Measurements from ENCODE around the gene KCNB1. TPM values are rescaled to one million over a fixed set of nuclear protein-coding genes. Genes with fewer than 3 reads are reported as not detected.

Gene KCNB1
- total RNA-seq, 2 experiments from 2014 or later, result 0.05 TPM; not detected in 1

- Mint-ChIP-seq H3K4me1 (no peaks in the 10 kb centered on the region), H3K4me3 (no peak overlapping the region), H3K27me3 (peaks cover 16% of the 10 kb centered on the region), H3K36me3 (no peaks in the 10 kb centered on the region), H3K27ac (no peak overlapping the region), H3K9me3 (ENCODE audit: low read depth) (no peaks in the 10 kb centered on the region)
- DNase-seq (no peak), ATAC-seq (no peak)
- CTCF ChIA-PET, result no interaction called here
Observed at GRCh38 chr20:49405062-49405683, 77.3 kb downstream of the KCNB1 start.

GRCh38 chr20:49404461-49404860 is 78.0 kb downstream of the KCNB1 start:
- no peaks in the 10 kb centered on the region for H3K36me3 Mint-ChIP-seq
- no peak overlapping the region for H3K27ac Mint-ChIP-seq
- no peak overlapping the region for H3K4me3 Mint-ChIP-seq
- CTCF ChIA-PET, result no interaction called here
- no peaks in the 10 kb centered on the region for H3K9me3 Mint-ChIP-seq (ENCODE audit: low read depth)
- H3K27me3 Mint-ChIP-seq, result peaks cover 16% of the 10 kb centered on the region
- no peak for DNase-seq
- no peaks in the 10 kb centered on the region for H3K4me1 Mint-ChIP-seq
- ATAC-seq, result no peak

GRCh38 chr20:49403911-49404310 is 78.6 kb downstream of the KCNB1 start:
- CTCF ChIA-PET, result interaction anchor here (0.7 kb wide), 1 partner anchor 70 kb away, joined by 4 read pairs; no protein-coding TSS in a partner anchor
- Mint-ChIP-seq H3K4me3 (no peak overlapping the region), H3K36me3 (no peaks in the 10 kb centered on the region), H3K27me3 (peaks cover 14% of the 10 kb centered on the region), H3K9me3 (ENCODE audit: low read depth) (no peaks in the 10 kb centered on the region), H3K4me1 (no peaks in the 10 kb centered on the region), H3K27ac (no peak overlapping the region)
- DNase-seq (no peak), ATAC-seq (no peak)

DNA sequence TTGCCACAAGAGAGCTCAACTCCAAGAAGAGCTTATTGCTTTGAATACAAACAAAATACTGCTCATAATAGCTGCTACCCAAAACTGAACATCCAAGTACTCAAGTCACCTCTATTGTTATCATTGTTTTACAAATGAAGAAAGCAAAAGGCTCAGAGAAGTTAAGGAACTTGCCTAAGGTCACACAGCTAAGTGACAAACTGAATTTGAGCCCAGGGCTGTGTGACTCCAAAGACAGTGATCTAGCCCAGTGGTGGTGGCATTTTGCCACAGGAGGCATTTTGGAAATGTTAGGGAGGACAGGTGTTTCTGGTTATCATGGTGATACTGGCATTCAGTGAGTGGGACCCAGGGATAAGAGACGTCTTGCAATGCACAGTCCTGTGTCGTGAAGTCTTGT is 79.5 kb downstream of the KCNB1 start:
- H3K27ac Mint-ChIP-seq, result no peak overlapping the region
- CTCF ChIA-PET, result interaction anchor here (1.1 kb wide), 1 partner anchor 18 kb away, joined by 3 read pairs; no protein-coding TSS in a partner anchor
- peaks cover 14% of the 10 kb centered on the region for H3K27me3 Mint-ChIP-seq
- H3K4me1 Mint-ChIP-seq, result no peaks in the 10 kb centered on the region
- ATAC-seq (no peak), DNase-seq (no peak)
- H3K4me3 Mint-ChIP-seq, result no peak overlapping the region
- no peaks in the 10 kb centered on the region for H3K36me3 Mint-ChIP-seq
- no peaks in the 10 kb centered on the region for H3K9me3 Mint-ChIP-seq (ENCODE audit: low read depth)

GRCh38 chr20:49400904-49401303 is 81.6 kb downstream of the KCNB1 start:
- no peak overlapping the region for H3K27ac Mint-ChIP-seq
- ATAC-seq, result no peak
- CTCF ChIA-PET, result no interaction called here

GRCh38 chr20:49400410-49400809 is 82.1 kb downstream of the KCNB1 start:
- no peak for ATAC-seq
- Mint-ChIP-seq H3K27ac (no peak overlapping the region), H3K27me3 (peaks cover 6% of the 10 kb centered on the region), H3K4me3 (no peak overlapping the region), H3K9me3 (ENCODE audit: low read depth) (no peaks in the 10 kb centered on the region), H3K4me1 (no peaks in the 10 kb centered on the region), H3K36me3 (no peaks in the 10 kb centered on the region)
- DNase-seq, result no peak
- CTCF ChIA-PET, result no interaction called here

More at GRCh38 chr20:49400904-49401303, 81.6 kb downstream of the KCNB1 start:
- no peak for DNase-seq
- Mint-ChIP-seq H3K4me1 (no peaks in the 10 kb centered on the region), H3K4me3 (no peak overlapping the region), H3K9me3 (ENCODE audit: low read depth) (no peaks in the 10 kb centered on the region), H3K36me3 (no peaks in the 10 kb centered on the region), H3K27me3 (peaks cover 11% of the 10 kb centered on the region)

DNA sequence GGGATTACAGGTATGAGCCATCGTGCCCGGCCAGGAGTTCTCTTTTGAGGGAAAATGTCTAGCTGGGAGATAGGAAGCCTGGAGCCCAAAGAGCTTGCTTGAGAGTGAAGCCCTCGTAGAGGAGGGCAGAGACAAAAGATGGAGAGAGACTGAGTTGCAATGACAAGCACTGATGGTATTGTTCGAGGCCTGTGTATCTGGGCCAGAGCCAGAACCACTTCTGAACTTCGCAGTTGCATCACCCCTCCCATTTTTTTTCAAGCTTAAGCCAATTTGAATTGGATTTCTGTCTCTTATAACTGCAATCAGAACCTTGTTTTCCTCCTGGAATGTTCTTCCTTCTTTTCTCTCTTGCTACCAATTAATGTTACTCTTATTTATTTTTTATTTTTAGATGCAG is 83.1 kb downstream of the KCNB1 start:
- Mint-ChIP-seq H3K36me3 (no peaks in the 10 kb centered on the region), H3K9me3 (ENCODE audit: low read depth) (no peaks in the 10 kb centered on the region), H3K4me3 (no peak overlapping the region), H3K27ac (no peak overlapping the region), H3K27me3 (peaks cover 8% of the 10 kb centered on the region), H3K4me1 (no peaks in the 10 kb centered on the region)
- CTCF ChIA-PET, result no interaction called here
- ATAC-seq (no peak), DNase-seq (no peak)

- H3K9me3 Mint-ChIP-seq (ENCODE audit: low read depth), result no peaks in the 10 kb centered on the region
- CTCF ChIA-PET, result no interaction called here
- DNase-seq (no peak), ATAC-seq (no peak)
- H3K4me1 Mint-ChIP-seq, result no peaks in the 10 kb centered on the region
- H3K36me3 Mint-ChIP-seq, result no peaks in the 10 kb centered on the region
- no peak overlapping the region for H3K4me3 Mint-ChIP-seq
- no peak overlapping the region for H3K27ac Mint-ChIP-seq
- H3K27me3 Mint-ChIP-seq, result peaks cover 9% of the 10 kb centered on the region
Observed at GRCh38 chr20:49398401-49399144, 83.9 kb downstream of the KCNB1 start.

GRCh38 chr20:49397525-49397924 is 84.9 kb downstream of the KCNB1 start:
- no peak overlapping the region for H3K4me3 Mint-ChIP-seq
- peaks cover 12% of the 10 kb centered on the region for H3K27me3 Mint-ChIP-seq
- DNase-seq (no peak), ATAC-seq (no peak)
- H3K36me3 Mint-ChIP-seq, result no peaks in the 10 kb centered on the region
- H3K9me3 Mint-ChIP-seq (ENCODE audit: low read depth), result no peaks in the 10 kb centered on the region
- CTCF ChIA-PET, result no interaction called here
- H3K4me1 Mint-ChIP-seq, result no peaks in the 10 kb centered on the region
- no peak overlapping the region for H3K27ac Mint-ChIP-seq

- CTCF ChIA-PET, result no interaction called here
- H3K4me1 Mint-ChIP-seq, result no peaks in the 10 kb centered on the region
- no peak overlapping the region for H3K27ac Mint-ChIP-seq
Observed at GRCh38 chr20:49396230-49396629, 86.2 kb downstream of the KCNB1 start.

DNA sequence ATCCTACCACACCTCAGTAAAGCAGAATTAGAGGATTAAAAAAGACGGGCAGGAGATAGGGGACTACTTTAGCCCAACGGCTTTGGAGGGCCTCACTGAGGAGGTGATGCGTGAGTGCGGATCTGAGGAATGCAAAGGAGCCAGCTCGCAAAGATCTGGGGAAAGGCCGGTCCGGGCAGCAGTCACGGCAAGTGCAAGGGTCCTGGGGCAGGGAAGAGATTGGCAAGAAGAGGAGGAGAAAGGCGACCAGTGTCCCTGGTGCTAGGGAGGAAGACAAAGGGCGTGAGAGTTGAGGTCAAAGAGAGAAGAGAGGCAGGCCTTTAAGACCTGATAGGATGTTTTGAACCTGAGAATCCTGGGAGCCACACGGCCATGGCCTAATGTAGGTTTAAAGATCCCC is 86.8 kb downstream of the KCNB1 start:
- CTCF ChIA-PET, result interaction anchor here (1.0 kb wide), 1 partner anchor 89 kb away, joined by 3 read pairs; no protein-coding TSS in a partner anchor
- Mint-ChIP-seq H3K4me3 (no peak overlapping the region), H3K27me3 (peaks cover 19% of the 10 kb centered on the region), H3K27ac (no peak overlapping the region), H3K36me3 (no peaks in the 10 kb centered on the region), H3K4me1 (no peaks in the 10 kb centered on the region), H3K9me3 (ENCODE audit: low read depth) (no peaks in the 10 kb centered on the region)
- DNase-seq (no peak), ATAC-seq (no peak)

More at GRCh38 chr20:49396230-49396629, 86.2 kb downstream of the KCNB1 start:
- no peaks in the 10 kb centered on the region for H3K36me3 Mint-ChIP-seq
- ATAC-seq, result no peak
- no peak overlapping the region for H3K4me3 Mint-ChIP-seq
- no peak for DNase-seq
- H3K9me3 Mint-ChIP-seq (ENCODE audit: low read depth), result no peaks in the 10 kb centered on the region
- peaks cover 19% of the 10 kb centered on the region for H3K27me3 Mint-ChIP-seq

GRCh38 chr20:49395183-49395582 is 87.3 kb downstream of the KCNB1 start:
- peaks cover 23% of the 10 kb centered on the region for H3K27me3 Mint-ChIP-seq
- H3K9me3 Mint-ChIP-seq (ENCODE audit: low read depth), result no peaks in the 10 kb centered on the region
- DNase-seq, result no peak
- no peak overlapping the region for H3K4me3 Mint-ChIP-seq
- no peaks in the 10 kb centered on the region for H3K36me3 Mint-ChIP-seq
- CTCF ChIA-PET, result interaction anchor here (1.0 kb wide), 1 partner anchor 89 kb away, joined by 3 read pairs; no protein-coding TSS in a partner anchor
- H3K27ac Mint-ChIP-seq, result no peak overlapping the region
- no peaks in the 10 kb centered on the region for H3K4me1 Mint-ChIP-seq
- no peak for ATAC-seq

- ATAC-seq (no peak), DNase-seq (no peak)
- Mint-ChIP-seq H3K36me3 (no peaks in the 10 kb centered on the region), H3K4me3 (no peak overlapping the region), H3K4me1 (no peaks in the 10 kb centered on the region), H3K27ac (no peak overlapping the region), H3K27me3 (peaks cover 24% of the 10 kb centered on the region), H3K9me3 (ENCODE audit: low read depth) (no peaks in the 10 kb centered on the region)
- CTCF ChIA-PET, result interaction anchor here (1.0 kb wide), 1 partner anchor 90 kb away, joined by 3 read pairs; no protein-coding TSS in a partner anchor
Observed at GRCh38 chr20:49394757-49395156, 87.7 kb downstream of the KCNB1 start.

DNA sequence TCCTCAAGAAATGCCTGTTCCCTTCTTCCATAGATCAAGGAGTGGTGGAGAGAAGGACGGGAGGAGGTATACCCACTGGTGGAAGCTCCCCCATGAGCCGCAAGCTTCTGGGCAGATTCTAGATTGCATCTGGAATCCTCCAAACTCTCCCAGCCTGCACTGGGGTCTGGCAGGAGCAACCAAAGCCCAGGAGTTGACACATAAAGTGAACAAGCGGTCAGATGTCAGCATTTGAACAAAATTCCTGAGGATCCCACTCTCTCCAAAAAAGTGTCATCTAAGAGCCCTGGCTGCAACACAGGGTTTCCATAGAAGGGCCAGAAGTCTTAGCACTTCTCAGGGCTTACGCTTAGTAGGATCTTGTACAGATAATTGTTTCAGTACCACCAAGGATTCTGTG is 88.2 kb downstream of the KCNB1 start:
- Mint-ChIP-seq H3K4me1 (no peaks in the 10 kb centered on the region), H3K36me3 (no peaks in the 10 kb centered on the region), H3K27me3 (peaks cover 25% of the 10 kb centered on the region), H3K9me3 (ENCODE audit: low read depth) (no peaks in the 10 kb centered on the region), H3K27ac (no peak overlapping the region), H3K4me3 (no peak overlapping the region)
- CTCF ChIA-PET, result no interaction called here
- ATAC-seq (no peak), DNase-seq (no peak)

Measured in activated CD8-positive, alpha-beta memory T cell treated with anti-CD3 and anti-CD28 coated beads, Interleukin-2, amount 10 ng/mL, durations not matched to agents 7 days and 5 days (primary cell).